ENCODE data around the gene YPEL1. TPM values are rescaled to one million over a fixed set of nuclear protein-coding genes. Genes with fewer than 3 reads are reported as not detected.
"Not testable (repeated sequence)": the region's sequence is repeated elsewhere in the genome, so short reads cannot be mapped to it uniquely, and the experiment has no call there.

Gene YPEL1
- total and polyA plus RNA-seq, 10 of the 15 experiments (the other 5 are each of a cell fraction or from before 2014, with no cell fraction given): 0.13 to 5.0 (median 1.6) TPM

GRCh38 chr22:21679383-21679782, 56.2 kb downstream of the YPEL1 start:
- TF ChIP-seq LARP7 (IDR thresholded peaks at IDR 0.05): no peak
- TF ChIP-seq KDM1A (IDR thresholded peaks at IDR 0.05; ENCODE audit: borderline replicate concordance): no peak
- TF ChIP-seq CHD2 (IDR thresholded peaks at IDR 0.05; ENCODE audit: borderline replicate concordance, low read depth, low read length): no peak
- no peak for TF ChIP-seq IKZF1 (conservative IDR thresholded peaks at IDR 0.05)
- TF ChIP-seq RBBP5 (conservative IDR thresholded peaks at IDR 0.05): no peak
- no peak for TF ChIP-seq PAX8 (IDR thresholded peaks at IDR 0.05)
- no peak for TF ChIP-seq FOXM1 (IDR thresholded peaks at IDR 0.05; ENCODE audit: low read depth, low read length)
- TF ChIP-seq SP1 (IDR thresholded peaks at IDR 0.05; ENCODE audit: low read depth, low read length): no peak
- no peak for TF ChIP-seq TCF3 (IDR thresholded peaks at IDR 0.05; ENCODE audit: borderline replicate concordance, insufficient read depth, low read depth, low read length)
- no peak for TF ChIP-seq CBFB (IDR thresholded peaks at IDR 0.05; ENCODE audit: low read depth)
- no peak for TF ChIP-seq ELK1 (IDR thresholded peaks at IDR 0.05; ENCODE audit: low read depth, low read length)
- no peak for TF ChIP-seq CEBPB (IDR thresholded peaks at IDR 0.05; ENCODE audit: borderline replicate concordance in 1 of 2, low read depth in 2 of 2, low read length in 2 of 2)
- no peak for TF ChIP-seq KAT2A (conservative IDR thresholded peaks at IDR 0.05; ENCODE audit: control insufficient read depth, low read depth, low read length)
- no peak for TF ChIP-seq NR2C1 (IDR thresholded peaks at IDR 0.05)
- TF ChIP-seq E4F1 (IDR thresholded peaks at IDR 0.05; ENCODE audit: borderline replicate concordance, partially characterized antibody): no peak
- intact Hi-C loops (cut with micrococcal nuclease; ENCODE audit: unreplicated experiment): no loop called here
- Histone ChIP-seq H3K4me3 (no peak overlapping the region), H2AFZ (ENCODE audit: control insufficient read depth, low read depth, low read length) (no peak overlapping the region), H3K4me1 (ENCODE audit: control insufficient read depth, insufficient read depth, low read length) (no peaks in the 10 kb centered on the region), H3K4me2 (ENCODE audit: control insufficient read depth, insufficient read depth) (no peak overlapping the region), H4K20me1 (ENCODE audit: control insufficient read depth, insufficient read depth) (no peaks in the 10 kb centered on the region), H3K27me3 (replicated peaks in 1 of 2; ENCODE audit: control insufficient read depth in 2 of 2, insufficient read depth in 2 of 2, low read length in 1 of 2) (no peaks in the 10 kb centered on the region), H3K27ac (ENCODE audit: control insufficient read depth, insufficient read depth) (no peak overlapping the region), H3K9ac (ENCODE audit: control insufficient read depth, insufficient read depth, low read length) (no peak overlapping the region), H3K36me3 (ENCODE audit: control insufficient read depth in 2 of 2, insufficient read depth in 2 of 2, low read length in 1 of 2) (peaks cover 12 to 17% of the 10 kb centered on the region in 2 experiments), H3K79me2 (ENCODE audit: control insufficient read depth, insufficient read depth, low read length) (no peaks in the 10 kb centered on the region), H3K9me3 (replicated peaks; ENCODE audit: control insufficient read depth, insufficient read depth, low read length) (no peaks in the 10 kb centered on the region)
- ATAC-seq (no peak), DNase-seq (ENCODE audit: low read depth, low spot score) (no peak), FAIRE-seq (no peak)
- BruUV-seq (replicated peaks): no TSS peak
- in situ Hi-C loops (cut with MboI): no loop called here
- WGBS (ENCODE audit: insufficient coverage, insufficient replicate concordance, low lambda C conversion rate, missing lambda C conversion rate): 99% methylated on average over 4 of the region's 4 CpGs
- CTCF ChIA-PET: interaction anchor here (1.1 kb wide), 1 partner anchor 32 kb away, joined by 3 read pairs; no protein-coding TSS in a partner anchor
- SMC1A ChIA-PET (ENCODE audit: uncharacterized antibody, unreplicated experiment): no interaction called here
- POLR2A ChIA-PET: interaction anchor here (0.7 kb wide), 1 partner anchor 26 kb away, joined by 3 read pairs; no protein-coding TSS in a partner anchor
- RAD21 ChIA-PET (ENCODE audit: unreplicated experiment): no interaction called here

- BruUV-seq (replicated peaks); H3K4me1 ChIP-seq (ENCODE audit: control insufficient read depth, insufficient read depth, low read length); POLR2A ChIA-PET; DNase-seq (ENCODE audit: low read depth, low spot score); RAD21 ChIA-PET (ENCODE audit: unreplicated experiment); H3K9me3 ChIP-seq (replicated peaks; ENCODE audit: control insufficient read depth, insufficient read depth, low read length); H3K4me2 ChIP-seq (ENCODE audit: control insufficient read depth, insufficient read depth); H2AFZ ChIP-seq (ENCODE audit: control insufficient read depth, low read depth, low read length); SMC1A ChIA-PET (ENCODE audit: uncharacterized antibody, unreplicated experiment); H3K27me3 ChIP-seq (replicated peaks in 1 of 2; ENCODE audit: control insufficient read depth in 2 of 2, insufficient read depth in 2 of 2, low read length in 1 of 2); H3K79me2 ChIP-seq (ENCODE audit: control insufficient read depth, insufficient read depth, low read length); ATAC-seq; in situ Hi-C loops (cut with MboI); H3K27ac ChIP-seq (ENCODE audit: control insufficient read depth, insufficient read depth); H3K9ac ChIP-seq (ENCODE audit: control insufficient read depth, insufficient read depth, low read length); H4K20me1 ChIP-seq (ENCODE audit: control insufficient read depth, insufficient read depth); intact Hi-C loops (cut with micrococcal nuclease; ENCODE audit: unreplicated experiment); H3K4me3 ChIP-seq; FAIRE-seq: not testable (repeated sequence)
- H3K36me3 ChIP-seq (ENCODE audit: control insufficient read depth in 2 of 2, insufficient read depth in 2 of 2, low read length in 1 of 2): peaks cover 12 to 17% of the 10 kb centered on the region in 2 experiments
- over 99% methylated on average over 9 of the region's 12 CpGs for WGBS (ENCODE audit: insufficient coverage, insufficient replicate concordance, low lambda C conversion rate, missing lambda C conversion rate)
- CTCF ChIA-PET: interaction anchor here (1.1 kb wide), 1 partner anchor 32 kb away, joined by 3 read pairs; no protein-coding TSS in a partner anchor
Observed at GRCh38 chr22:21678842-21679241, 56.8 kb downstream of the YPEL1 start.

All from GM12878 (cell line).